Ishikawa (cell line): ENCODE measurements around the gene PRPF19.

Source experiments
- EP300 ChIP-seq: IDR thresholded peaks from 2 replicates; pipeline ENCODE4 v1.6.1; 2012; ENCODE audit warnings: borderline replicate concordance
- FOXM1 ChIP-seq: IDR thresholded peaks from 2 replicates; pipeline ENCODE4 v1.6.1; 2012; ENCODE audit warnings: low read depth, borderline replicate concordance
- NFIC ChIP-seq: IDR thresholded peaks from 2 replicates; pipeline ENCODE4 v1.6.1; 2012
- TAF1 ChIP-seq: IDR thresholded peaks from 2 replicates; pipeline ENCODE4 v1.6.1; 2012; ENCODE audit warnings: low read depth, mild to moderate bottlenecking
- YY1 ChIP-seq: IDR thresholded peaks from 2 replicates; pipeline ENCODE4 v1.6.1; 2012; ENCODE audit warnings: low read depth
- TF ChIP-seq, protein P1 (sequence below): IDR thresholded peaks from 2 replicates; pipeline ENCODE4 v1.6.1; 2012; ENCODE audit warnings: low read depth, mild to moderate bottlenecking
- TF ChIP-seq, protein P2 (sequence below): IDR thresholded peaks from 2 replicates; pipeline ENCODE4 v1.6.1; 2012

DNA sequence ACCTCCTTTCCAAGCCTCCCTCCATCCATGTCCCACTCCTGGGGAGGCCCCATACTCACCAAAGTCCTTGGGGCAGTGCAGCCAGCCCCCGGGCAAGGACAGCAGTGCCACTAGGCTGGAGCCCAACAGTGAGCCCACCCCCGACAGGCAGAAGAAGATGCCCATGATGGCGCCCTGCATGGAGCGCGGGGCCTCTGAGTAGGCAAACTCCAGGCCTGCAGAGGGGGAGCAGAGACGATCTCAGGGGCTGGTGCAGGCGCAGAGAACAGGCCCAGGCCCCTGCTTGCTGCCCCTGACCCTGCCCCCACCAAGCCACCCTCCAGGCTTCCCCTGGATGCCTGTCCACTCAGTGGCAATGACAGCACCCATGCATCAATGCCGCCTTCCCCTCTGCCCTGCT lies 31.4 kb upstream of the PRPF19 start:
- TF ChIP-seq, protein P1, sequence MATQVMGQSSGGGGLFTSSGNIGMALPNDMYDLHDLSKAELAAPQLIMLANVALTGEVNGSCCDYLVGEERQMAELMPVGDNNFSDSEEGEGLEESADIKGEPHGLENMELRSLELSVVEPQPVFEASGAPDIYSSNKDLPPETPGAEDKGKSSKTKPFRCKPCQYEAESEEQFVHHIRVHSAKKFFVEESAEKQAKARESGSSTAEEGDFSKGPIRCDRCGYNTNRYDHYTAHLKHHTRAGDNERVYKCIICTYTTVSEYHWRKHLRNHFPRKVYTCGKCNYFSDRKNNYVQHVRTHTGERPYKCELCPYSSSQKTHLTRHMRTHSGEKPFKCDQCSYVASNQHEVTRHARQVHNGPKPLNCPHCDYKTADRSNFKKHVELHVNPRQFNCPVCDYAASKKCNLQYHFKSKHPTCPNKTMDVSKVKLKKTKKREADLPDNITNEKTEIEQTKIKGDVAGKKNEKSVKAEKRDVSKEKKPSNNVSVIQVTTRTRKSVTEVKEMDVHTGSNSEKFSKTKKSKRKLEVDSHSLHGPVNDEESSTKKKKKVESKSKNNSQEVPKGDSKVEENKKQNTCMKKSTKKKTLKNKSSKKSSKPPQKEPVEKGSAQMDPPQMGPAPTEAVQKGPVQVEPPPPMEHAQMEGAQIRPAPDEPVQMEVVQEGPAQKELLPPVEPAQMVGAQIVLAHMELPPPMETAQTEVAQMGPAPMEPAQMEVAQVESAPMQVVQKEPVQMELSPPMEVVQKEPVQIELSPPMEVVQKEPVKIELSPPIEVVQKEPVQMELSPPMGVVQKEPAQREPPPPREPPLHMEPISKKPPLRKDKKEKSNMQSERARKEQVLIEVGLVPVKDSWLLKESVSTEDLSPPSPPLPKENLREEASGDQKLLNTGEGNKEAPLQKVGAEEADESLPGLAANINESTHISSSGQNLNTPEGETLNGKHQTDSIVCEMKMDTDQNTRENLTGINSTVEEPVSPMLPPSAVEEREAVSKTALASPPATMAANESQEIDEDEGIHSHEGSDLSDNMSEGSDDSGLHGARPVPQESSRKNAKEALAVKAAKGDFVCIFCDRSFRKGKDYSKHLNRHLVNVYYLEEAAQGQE, result no peak
- TF ChIP-seq TAF1 (no peak), FOXM1 (no peak), NFIC (no peak), EP300 (no peak), YY1 (no peak)
- TF ChIP-seq, protein P2, sequence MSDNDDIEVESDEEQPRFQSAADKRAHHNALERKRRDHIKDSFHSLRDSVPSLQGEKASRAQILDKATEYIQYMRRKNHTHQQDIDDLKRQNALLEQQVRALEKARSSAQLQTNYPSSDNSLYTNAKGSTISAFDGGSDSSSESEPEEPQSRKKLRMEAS, result no peak
